Astrocyte (in vitro differentiated cells and primary cell): ENCODE data around the gene AACS. TPM values are rescaled to one million over a fixed set of nuclear protein-coding genes. Genes with fewer than 3 reads are reported as not detected.
"Not testable (repeated sequence)": the region's sequence is repeated elsewhere in the genome, so short reads cannot be mapped to it uniquely, and the experiment has no call there.

Experiments used
- DNase-seq: peaks from one replicate; pipeline ENCODE4 v3.0.0-alpha.2; 2010; ENCODE audit warnings: low read depth
- FAIRE-seq: peaks from 2 replicates; lab custom pipeline; 2011; peaks lifted over from hg19 to GRCh38; lab: Jason Lieb, UNC
- H2AFZ ChIP-seq: 2 replicates; pipeline ENCODE4 v1.6.0; 2012; ENCODE audit warnings: low read depth, low read length, inconsistent platforms
- H3K27ac ChIP-seq: 2 replicates; pipeline ENCODE4 v1.5.1; 2011; ENCODE audit warnings: low read depth, low read length, inconsistent platforms
- H3K27me3 ChIP-seq: 2 replicates; pipeline ENCODE4 v1.6.0; 2011; ENCODE audit warnings: low read length, inconsistent platforms; ENCODE audit not compliant: insufficient read depth
- H3K36me3 ChIP-seq: 2 replicates; pipeline ENCODE4 v1.5.1; 2011; ENCODE audit warnings: low read length, inconsistent platforms; ENCODE audit not compliant: insufficient read depth
- H3K4me1 ChIP-seq: 2 replicates; pipeline ENCODE4 v1.5.1; 2011; ENCODE audit warnings: low read length, inconsistent platforms; ENCODE audit not compliant: insufficient read depth
- H3K4me2 ChIP-seq: 2 replicates; pipeline ENCODE4 v1.6.0; 2012; ENCODE audit warnings: low read length, inconsistent platforms
- H3K4me3 ChIP-seq: 2 replicates; pipeline ENCODE4 v1.5.1; 2011; ENCODE audit warnings: low read depth, mild to moderate bottlenecking, low read length, inconsistent platforms; ENCODE audit not compliant: insufficient read depth
- H3K79me2 ChIP-seq: 2 replicates; pipeline ENCODE4 v1.6.0; 2012; ENCODE audit warnings: mild to moderate bottlenecking, low read length, inconsistent platforms; ENCODE audit not compliant: insufficient read depth
- H3K9ac ChIP-seq: 2 replicates; pipeline ENCODE4 v1.6.0; 2012; ENCODE audit warnings: mild to moderate bottlenecking, low read length, inconsistent platforms
- H3K9me3 ChIP-seq: 2 replicates; pipeline ENCODE4 v1.5.1; 2012; ENCODE audit warnings: low read depth, mild to moderate bottlenecking, low read length, inconsistent platforms; ENCODE audit not compliant: insufficient read depth
- H4K20me1 ChIP-seq: 2 replicates; pipeline ENCODE4 v1.6.0; 2012; ENCODE audit warnings: low read length, inconsistent platforms; ENCODE audit not compliant: insufficient read depth
- H3K27ac Mint-ChIP-seq: one replicate; pipeline ENCODE4 v1.8.0; 2021; ENCODE audit warnings: mild to moderate bottlenecking, mixed read lengths; ENCODE audit not compliant: unreplicated experiment
- H3K27me3 Mint-ChIP-seq: one replicate; pipeline ENCODE4 v1.8.0; 2021; ENCODE audit warnings: low read depth, mixed read lengths; ENCODE audit not compliant: unreplicated experiment
- H3K36me3 Mint-ChIP-seq: one replicate; pipeline ENCODE4 v1.8.0; 2021; ENCODE audit warnings: low read depth, mixed read lengths; ENCODE audit not compliant: unreplicated experiment
- H3K4me1 Mint-ChIP-seq: one replicate; pipeline ENCODE4 v1.8.0; 2021; ENCODE audit warnings: low read depth, mixed read lengths; ENCODE audit not compliant: unreplicated experiment
- H3K4me3 Mint-ChIP-seq: one replicate; pipeline ENCODE4 v1.8.0; 2021; ENCODE audit warnings: mild to moderate bottlenecking, moderate library complexity, mixed read lengths; ENCODE audit not compliant: unreplicated experiment
- H3K9me3 Mint-ChIP-seq: one replicate; pipeline ENCODE4 v1.8.0; 2021; ENCODE audit warnings: mild to moderate bottlenecking, mixed read lengths; ENCODE audit not compliant: unreplicated experiment
- CTCF ChIP-seq: IDR thresholded peaks from 2 replicates; pipeline ENCODE4 v1.5.1; 2011; ENCODE audit warnings: low read depth, mild to moderate bottlenecking, inconsistent platforms, low read length, moderate library complexity; ENCODE audit not compliant: insufficient read depth
- EZH2 ChIP-seq: IDR thresholded peaks from 2 replicates; pipeline ENCODE4 v1.6.1; 2012; ENCODE audit warnings: mild to moderate bottlenecking, low read length, inconsistent platforms; ENCODE audit not compliant: insufficient read depth
- total RNA-seq: library from RNA; stranded (reverse); gene quantifications from 2 replicates; pipeline ENCODE4 v1.2.1, GENCODE V29; 2021

The AACS gene
- total RNA-seq, 1 donor from 2014 or later, result 22.5 TPM

DNA sequence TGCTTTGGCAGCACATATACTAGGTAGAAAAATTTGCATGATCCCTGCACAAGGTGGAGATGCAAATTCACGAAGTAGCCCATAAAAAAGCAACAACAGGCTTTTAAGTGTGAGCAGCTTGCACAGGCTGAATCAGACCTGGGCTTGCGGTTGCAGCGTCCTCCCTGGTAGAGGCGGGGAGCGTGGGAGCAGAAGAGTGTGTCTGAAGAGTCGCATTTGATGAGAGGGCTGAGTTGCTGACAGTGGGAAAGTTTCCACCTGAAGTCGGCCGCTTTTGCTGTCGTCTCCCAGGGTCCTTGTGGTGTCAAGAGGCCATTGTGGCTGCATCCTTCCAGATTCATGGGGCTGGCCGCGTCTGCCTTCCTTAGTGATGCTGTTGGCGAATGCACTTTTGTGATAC is 6.2 kb downstream of the AACS start:
- Histone ChIP-seq H3K79me2 (peaks cover 24% of the 10 kb centered on the region), H3K27me3 (no peaks in the 10 kb centered on the region), H2AFZ (no peak overlapping the region), H3K9me3 (no peaks in the 10 kb centered on the region), H3K36me3 (peaks cover 11% of the 10 kb centered on the region), H3K4me2 (no peak overlapping the region), H3K4me3 (no peak overlapping the region), H3K9ac (no peak overlapping the region), H4K20me1 (peaks cover 76% of the 10 kb centered on the region), H3K27ac (no peak overlapping the region), H3K4me1 (peaks cover 7% of the 10 kb centered on the region)
- Mint-ChIP-seq H3K4me3 (no peak overlapping the region), H3K4me1 (peaks cover 5% of the 10 kb centered on the region), H3K27me3 (no peaks in the 10 kb centered on the region), H3K27ac (no peak overlapping the region), H3K36me3 (peaks cover 17% of the 10 kb centered on the region), H3K9me3 (no peaks in the 10 kb centered on the region)
- no peak for TF ChIP-seq CTCF
- TF ChIP-seq EZH2, result no peak
- no peak for FAIRE-seq
- DNase-seq, result no peak

- no peaks in the 10 kb centered on the region for H3K27me3 ChIP-seq
- no peak overlapping the region for H3K9ac ChIP-seq
- peaks cover 14% of the 10 kb centered on the region for H3K36me3 ChIP-seq
- H4K20me1 ChIP-seq, result peaks cover 66% of the 10 kb centered on the region
- TF ChIP-seq CTCF (no peak), EZH2 (no peak)
- peaks cover 21% of the 10 kb centered on the region for H3K79me2 ChIP-seq
- no peaks in the 10 kb centered on the region for H3K4me1 Mint-ChIP-seq
- H3K27ac ChIP-seq, result no peak overlapping the region
- H2AFZ ChIP-seq, result no peak overlapping the region
- H3K4me2 ChIP-seq, result no peak overlapping the region
- DNase-seq (no peak), FAIRE-seq (no peak)
- H3K9me3 Mint-ChIP-seq, result no peaks in the 10 kb centered on the region
- peaks cover 23% of the 10 kb centered on the region for H3K36me3 Mint-ChIP-seq
- no peak overlapping the region for H3K4me3 ChIP-seq
- H3K4me1 ChIP-seq, result no peaks in the 10 kb centered on the region
- H3K27ac Mint-ChIP-seq, result peak overlapping the region; percentile 47
- no peak overlapping the region for H3K4me3 Mint-ChIP-seq
- no peaks in the 10 kb centered on the region for H3K9me3 ChIP-seq
- H3K27me3 Mint-ChIP-seq, result no peaks in the 10 kb centered on the region
Observed at GRCh38 chr12:125072496-125072895, 7.3 kb downstream of the AACS start.

DNA sequence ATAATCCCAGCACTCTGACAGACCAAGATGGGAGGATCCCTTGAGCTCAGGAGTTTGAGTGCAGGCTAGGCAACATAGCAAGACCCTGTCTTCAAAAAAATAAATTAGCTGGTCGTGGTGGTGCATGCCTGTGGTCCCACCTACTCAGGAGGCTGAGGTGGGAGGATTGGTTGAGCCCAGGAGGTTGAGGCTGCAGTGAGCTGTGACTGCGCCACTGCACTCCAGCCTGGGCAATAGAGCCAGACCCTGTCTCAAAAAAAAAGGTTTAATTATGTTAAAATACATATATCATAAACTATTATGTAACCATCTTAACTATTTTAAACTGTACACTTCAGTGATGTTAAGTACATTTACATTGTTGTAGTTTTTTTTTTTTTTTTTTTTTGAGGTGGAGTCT is 9.1 kb downstream of the AACS start:
- not testable (repeated sequence) for H3K9me3 ChIP-seq, H3K4me3 ChIP-seq, H3K4me3 Mint-ChIP-seq, H3K27ac ChIP-seq, H3K4me1 Mint-ChIP-seq, FAIRE-seq, H3K4me2 ChIP-seq, H2AFZ ChIP-seq, H3K27me3 ChIP-seq, H3K27ac Mint-ChIP-seq, H3K9ac ChIP-seq, DNase-seq, H3K9me3 Mint-ChIP-seq, H3K27me3 Mint-ChIP-seq, H3K4me1 ChIP-seq
- Histone ChIP-seq H4K20me1 (peaks cover 48% of the 10 kb centered on the region), H3K36me3 (peaks cover 16% of the 10 kb centered on the region), H3K79me2 (peaks cover 13% of the 10 kb centered on the region)
- H3K36me3 Mint-ChIP-seq, result peaks cover 22% of the 10 kb centered on the region
